Neuron (in vitro differentiated cells): ENCODE results near the gene DGKE.

ENCODE experiments used
- H2AFZ ChIP-seq: one replicate; pipeline ENCODE4 v1.6.1; 2013; ENCODE audit warnings: low read depth, mild to moderate bottlenecking, inconsistent platforms, low read length, moderate library complexity
- H3K27me3 ChIP-seq: one replicate; pipeline ENCODE4 v1.6.1; 2013; ENCODE audit warnings: low read length; ENCODE audit not compliant: insufficient read depth
- H3K36me3 ChIP-seq: one replicate; pipeline ENCODE4 v1.6.1; 2013; ENCODE audit warnings: low read length; ENCODE audit not compliant: insufficient read depth
- H3K4me1 ChIP-seq: one replicate; pipeline ENCODE4 v1.6.1; 2013; ENCODE audit warnings: low read length; ENCODE audit not compliant: insufficient read depth
- H3K4me3 ChIP-seq: 2 replicates; pipeline ENCODE4 v1.5.1; 2013; ENCODE audit warnings: mild to moderate bottlenecking, low read length, moderate library complexity
- H3K9me3 ChIP-seq: one replicate; pipeline ENCODE4 v1.6.1; 2013; ENCODE audit warnings: low read length

The DGKE gene

DNA sequence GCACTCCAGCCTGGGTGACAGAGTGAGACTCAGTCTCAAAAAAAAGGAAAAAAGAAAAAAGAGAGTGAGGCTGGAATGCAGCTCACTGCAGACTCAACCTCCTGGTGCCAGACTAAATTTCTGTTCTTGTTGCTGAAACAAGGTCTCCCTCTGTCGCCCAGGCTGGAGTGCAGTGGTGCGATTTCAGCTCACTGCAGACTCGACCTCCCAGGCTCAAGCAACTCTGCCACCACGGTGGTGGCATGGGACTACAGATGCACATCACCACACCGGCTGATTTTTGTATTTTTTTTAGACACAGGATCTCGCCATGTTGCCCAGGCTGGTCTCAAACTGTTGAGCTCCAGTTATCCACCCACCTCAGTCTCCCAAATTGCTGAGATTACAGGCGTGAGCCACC is 45.3 kb downstream of the DGKE start:
- Histone ChIP-seq H2AFZ (no peak overlapping the region), H3K36me3 (no peaks in the 10 kb centered on the region), H3K4me3 (no peak overlapping the region), H3K27me3 (no peaks in the 10 kb centered on the region), H3K9me3 (peaks cover 4% of the 10 kb centered on the region), H3K4me1 (no peaks in the 10 kb centered on the region)

DNA sequence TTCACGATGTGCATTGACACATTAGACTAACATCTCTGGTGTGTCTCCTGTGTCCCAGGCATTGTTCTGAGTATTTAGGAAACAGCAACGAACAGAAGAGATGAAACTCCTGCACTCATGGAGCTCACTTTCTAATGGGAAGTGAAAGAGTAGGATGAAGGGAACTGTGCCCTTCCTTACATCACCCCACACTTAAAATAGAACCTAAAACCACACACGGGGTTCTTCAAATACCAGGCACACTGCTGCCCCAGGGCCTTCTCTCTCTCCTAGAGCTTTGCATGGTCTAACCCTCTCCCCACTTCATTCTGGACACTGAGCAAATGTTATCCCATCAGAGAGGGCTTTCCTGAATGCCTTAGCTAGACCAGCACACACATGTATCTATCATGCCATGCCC is 46.2 kb downstream of the DGKE start:
- Histone ChIP-seq H2AFZ (no peak overlapping the region), H3K27me3 (no peaks in the 10 kb centered on the region), H3K4me3 (no peak overlapping the region), H3K9me3 (peaks cover 4% of the 10 kb centered on the region), H3K4me1 (peaks cover 8% of the 10 kb centered on the region), H3K36me3 (no peaks in the 10 kb centered on the region)

- Histone ChIP-seq H2AFZ (no peak overlapping the region), H3K36me3 (no peaks in the 10 kb centered on the region), H3K4me1 (peaks cover 8% of the 10 kb centered on the region), H3K9me3 (peaks cover 4% of the 10 kb centered on the region), H3K27me3 (no peaks in the 10 kb centered on the region), H3K4me3 (no peak overlapping the region)
Observed at GRCh38 chr17:56880571-56880970, 46.6 kb downstream of the DGKE start.

- Histone ChIP-seq H3K27me3 (no peaks in the 10 kb centered on the region), H3K9me3 (peaks cover 4% of the 10 kb centered on the region), H3K36me3 (no peaks in the 10 kb centered on the region), H2AFZ (no peak overlapping the region), H3K4me3 (no peak overlapping the region), H3K4me1 (peaks cover 8% of the 10 kb centered on the region)
Observed at GRCh38 chr17:56881685-56882295, 47.8 kb downstream of the DGKE start.

DNA sequence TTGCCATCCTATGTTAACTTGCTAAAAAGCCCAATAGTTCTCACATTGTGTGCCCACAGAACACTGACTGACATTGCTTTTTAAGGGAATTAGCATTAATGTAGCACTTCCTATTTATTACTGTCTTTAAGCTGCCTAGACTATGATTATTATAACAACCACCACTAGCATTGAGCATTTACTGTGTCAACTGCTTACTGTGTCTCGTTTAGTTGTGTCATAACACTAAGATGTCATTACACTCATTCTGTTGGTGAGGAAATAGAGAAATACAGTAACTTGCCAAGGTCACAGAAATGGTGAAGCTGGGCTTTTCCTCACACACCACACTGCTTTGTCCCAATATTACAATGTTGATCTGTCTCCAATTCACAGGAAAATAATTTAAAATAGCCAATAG is 49.7 kb downstream of the DGKE start:
- peaks cover 7% of the 10 kb centered on the region for H3K9me3 ChIP-seq
- peaks cover 8% of the 10 kb centered on the region for H3K4me1 ChIP-seq
- H3K27me3 ChIP-seq = no peaks in the 10 kb centered on the region
- H3K36me3 ChIP-seq = no peaks in the 10 kb centered on the region
- H3K4me3 ChIP-seq = no peak overlapping the region
- H2AFZ ChIP-seq = no peak overlapping the region

DNA sequence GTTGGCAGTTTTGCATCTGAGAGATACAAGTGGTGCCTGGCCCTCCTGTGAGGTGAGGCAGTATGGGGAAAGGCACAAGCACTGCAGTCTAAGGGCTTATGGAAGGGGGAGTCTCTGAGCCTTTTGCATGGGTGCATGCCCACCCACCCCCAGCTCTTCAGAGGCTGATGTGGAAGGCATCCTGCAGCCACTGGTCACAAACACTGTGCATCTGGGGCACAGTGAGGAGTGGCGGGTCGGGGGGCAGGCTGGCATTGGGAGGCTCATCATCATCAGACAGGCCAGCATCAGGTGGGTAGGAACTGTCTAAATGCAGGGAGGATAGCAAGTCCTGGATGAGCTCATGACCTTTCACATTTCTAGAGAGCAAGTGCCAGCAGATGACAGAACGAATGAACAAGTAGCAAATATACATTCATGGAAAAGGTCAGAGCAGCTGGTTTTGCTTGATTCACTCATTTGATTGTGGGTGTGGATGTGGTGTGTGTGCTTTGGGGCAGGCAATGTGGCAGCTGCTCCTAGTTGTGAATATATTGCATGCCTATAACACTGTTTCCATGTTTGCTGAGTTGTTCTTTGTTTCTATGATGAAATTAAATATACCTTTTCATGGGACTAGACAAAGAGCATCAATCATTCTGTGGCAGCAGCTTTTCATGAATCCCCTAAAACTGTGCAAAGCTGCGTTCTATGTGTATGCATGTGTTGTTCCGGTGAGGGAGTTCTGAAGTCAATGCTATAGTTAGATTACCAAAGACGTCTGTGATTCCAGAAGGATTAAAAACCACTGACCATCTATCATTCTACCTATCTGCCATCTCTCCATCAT is 50.7 kb downstream of the DGKE start:
- peaks cover 8% of the 10 kb centered on the region for H3K4me1 ChIP-seq
- no peak overlapping the region for H3K4me3 ChIP-seq
- no peaks in the 10 kb centered on the region for H3K36me3 ChIP-seq
- no peaks in the 10 kb centered on the region for H3K27me3 ChIP-seq
- H3K9me3 ChIP-seq = peaks cover 11% of the 10 kb centered on the region
- H2AFZ ChIP-seq = no peak overlapping the region

- H3K4me3 ChIP-seq = no peak overlapping the region
- H3K4me1 ChIP-seq = peaks cover 8% of the 10 kb centered on the region
- H2AFZ ChIP-seq = no peak overlapping the region
- H3K9me3 ChIP-seq = peaks cover 11% of the 10 kb centered on the region
- no peaks in the 10 kb centered on the region for H3K27me3 ChIP-seq
- H3K36me3 ChIP-seq = no peaks in the 10 kb centered on the region
Observed at GRCh38 chr17:56885312-56885657, 51.3 kb downstream of the DGKE start.

DNA sequence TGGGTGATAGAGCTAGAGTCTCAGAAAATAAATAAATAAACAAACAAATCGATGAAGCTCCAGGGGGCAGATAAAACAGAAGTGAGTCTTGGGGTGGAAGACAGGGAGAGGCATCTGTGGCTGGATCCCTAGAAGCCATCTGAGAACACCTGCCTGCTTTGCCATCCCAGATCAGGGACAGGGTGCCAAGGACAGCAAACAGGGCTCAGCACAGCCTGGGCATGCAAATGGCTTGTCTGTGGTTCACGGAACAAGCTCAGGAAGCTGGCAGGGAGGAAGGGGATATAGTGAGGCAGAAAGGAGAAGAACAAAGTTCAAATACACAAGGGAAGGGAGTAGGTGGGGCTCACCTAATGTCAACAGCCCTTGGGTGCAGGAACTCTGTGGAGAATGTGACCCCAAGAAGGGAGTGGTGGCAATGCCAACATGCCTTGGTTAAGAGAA is 52.4 kb downstream of the DGKE start:
- H3K4me3 ChIP-seq = no peak overlapping the region
- no peaks in the 10 kb centered on the region for H3K27me3 ChIP-seq
- H3K9me3 ChIP-seq = peaks cover 11% of the 10 kb centered on the region
- H2AFZ ChIP-seq = no peak overlapping the region
- H3K4me1 ChIP-seq = peaks cover 8% of the 10 kb centered on the region
- H3K36me3 ChIP-seq = no peaks in the 10 kb centered on the region

- peaks cover 8% of the 10 kb centered on the region for H3K4me1 ChIP-seq
- H3K9me3 ChIP-seq = peaks cover 15% of the 10 kb centered on the region
- no peak overlapping the region for H3K4me3 ChIP-seq
- no peak overlapping the region for H2AFZ ChIP-seq
- no peaks in the 10 kb centered on the region for H3K27me3 ChIP-seq
- H3K36me3 ChIP-seq = no peaks in the 10 kb centered on the region
Observed at GRCh38 chr17:56887105-56887504, 53.2 kb downstream of the DGKE start.

DNA sequence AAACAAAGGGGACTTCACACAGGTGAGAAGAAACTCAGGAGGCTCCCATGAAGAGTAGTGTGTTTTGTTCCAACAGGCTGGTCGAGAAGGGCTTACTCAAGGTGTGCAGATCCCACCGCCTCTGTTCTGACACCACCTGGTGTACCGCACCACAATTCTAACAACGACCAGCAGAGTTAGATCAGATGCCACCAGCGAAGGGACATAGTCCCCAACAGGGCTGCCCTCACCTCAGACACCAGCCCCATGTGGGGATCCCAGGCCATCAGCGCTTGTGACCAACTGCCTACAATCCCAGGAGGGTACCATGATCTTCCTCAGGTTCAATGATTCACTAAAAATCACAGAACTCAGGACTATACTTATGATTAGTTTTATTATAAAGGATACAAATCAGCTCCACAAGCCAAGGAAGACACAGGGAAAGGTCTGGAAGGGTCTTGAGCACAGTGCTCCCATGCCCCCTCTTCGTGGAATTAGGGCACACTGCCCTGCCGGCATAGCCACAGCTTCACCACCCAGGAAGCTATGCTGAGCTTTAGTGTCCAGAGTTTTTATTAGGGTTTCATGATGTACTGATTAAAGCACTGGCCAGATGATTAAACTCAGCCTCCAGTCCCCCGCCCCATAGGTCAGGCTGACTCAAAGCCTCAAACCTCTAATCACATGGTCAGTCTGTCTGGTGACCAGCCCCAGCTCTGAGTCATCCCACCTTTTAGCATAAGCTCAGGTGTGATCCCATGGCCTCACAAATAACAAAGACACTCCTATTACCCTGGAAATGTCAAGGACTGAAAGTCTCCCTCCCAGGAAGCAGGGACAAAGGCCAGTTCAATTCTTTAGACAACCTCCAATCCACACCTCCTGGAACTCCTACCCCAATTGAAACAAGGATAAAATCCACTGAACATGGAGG is 53.9 kb downstream of the DGKE start:
- H3K9me3 ChIP-seq = peaks cover 18% of the 10 kb centered on the region
- no peak overlapping the region for H2AFZ ChIP-seq
- H3K4me3 ChIP-seq = no peak overlapping the region
- H3K4me1 ChIP-seq = peaks cover 8% of the 10 kb centered on the region
- H3K36me3 ChIP-seq = no peaks in the 10 kb centered on the region
- H3K27me3 ChIP-seq = no peaks in the 10 kb centered on the region

GRCh38 chr17:56890390-56890789 is 56.4 kb downstream of the DGKE start:
- H3K36me3 ChIP-seq = no peaks in the 10 kb centered on the region

GRCh38 chr17:56890906-56891674 is 57.1 kb downstream of the DGKE start:
- no peaks in the 10 kb centered on the region for H3K27me3 ChIP-seq
- no peak overlapping the region for H3K4me3 ChIP-seq
- H3K9me3 ChIP-seq = peaks cover 18% of the 10 kb centered on the region
- H3K36me3 ChIP-seq = no peaks in the 10 kb centered on the region
- no peak overlapping the region for H2AFZ ChIP-seq
- peaks cover 3% of the 10 kb centered on the region for H3K4me1 ChIP-seq

More at GRCh38 chr17:56890390-56890789, 56.4 kb downstream of the DGKE start:
- H3K4me3 ChIP-seq = no peak overlapping the region
- H3K9me3 ChIP-seq = peaks cover 18% of the 10 kb centered on the region
- H3K4me1 ChIP-seq = no peaks in the 10 kb centered on the region
- H2AFZ ChIP-seq = no peak overlapping the region
- H3K27me3 ChIP-seq = no peaks in the 10 kb centered on the region
